ENCODE data around the gene SH3BP2. TPM values are rescaled to one million over a fixed set of nuclear protein-coding genes. Genes with fewer than 3 reads are reported as not detected.
A peak's percentile ranks its signal among the peaks of the same experiment; 100 is the strongest.

Gene SH3BP2
- polyA plus RNA-seq, 1 donor (not counting 4 experiments of a cell fraction or from before 2014, with no cell fraction given), result 11.2 TPM

DNA sequence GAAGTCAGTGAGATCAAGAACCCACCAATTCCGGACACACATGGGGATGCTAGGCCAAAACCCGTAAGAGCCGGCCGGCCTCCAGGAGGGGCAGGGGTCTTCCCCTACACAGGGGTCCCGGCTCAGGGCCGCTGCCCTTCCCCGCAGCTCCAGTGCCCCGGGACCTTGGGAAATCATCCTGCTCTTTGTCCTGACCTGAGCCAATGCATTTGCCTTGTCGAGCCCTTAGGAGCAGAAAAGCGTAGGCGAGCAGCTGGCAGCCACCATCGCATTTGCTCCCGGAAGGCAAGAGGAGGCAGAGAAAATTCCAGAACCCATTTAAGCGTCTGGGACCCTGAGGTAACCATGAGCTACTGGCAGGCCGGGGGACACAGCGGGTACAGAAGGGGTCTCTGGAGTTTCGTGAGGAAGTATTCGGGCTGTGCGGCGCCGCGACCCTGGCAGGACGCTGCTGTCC is 29.3 kb upstream of the SH3BP2 start:
- Histone ChIP-seq H3K4me1 (ENCODE audit: control insufficient read depth, extremely low read depth, insufficient read depth, low read length) (peaks cover 4% of the 10 kb centered on the region), H3K4me3 (ENCODE audit: control insufficient read depth in 2 of 3, extremely low read depth in 1 of 3, insufficient read depth in 2 of 3, low read depth in 1 of 3, low read length in 3 of 3) (peak overlapping the region; percentile 26 to 59 (median 57)), H3K9me1 (ENCODE audit: control insufficient read depth, extremely low read depth, insufficient read depth, low read length) (no peaks in the 10 kb centered on the region), H3K27me3 (ENCODE audit: control insufficient read depth, extremely low read depth, insufficient read depth, low read length) (no peaks in the 10 kb centered on the region), H3K27ac (ENCODE audit: control insufficient read depth, insufficient read depth, low read length) (no peak overlapping the region), H3K36me3 (ENCODE audit: control insufficient read depth in 2 of 2, extremely low read depth in 1 of 2, insufficient read depth in 2 of 2, low read length in 2 of 2) (no peaks in the 10 kb centered on the region), H4K20me1 (ENCODE audit: control insufficient read depth, extremely low read depth, insufficient read depth, low read length) (no peaks in the 10 kb centered on the region), H3K79me2 (ENCODE audit: control insufficient read depth, insufficient read depth, low read length) (no peaks in the 10 kb centered on the region), H3K9ac (ENCODE audit: control insufficient read depth, extremely low read depth, insufficient read depth, low read length) (peak overlapping the region; percentile 58), H3K9me3 (ENCODE audit: control insufficient read depth, low read depth, low read length) (no peaks in the 10 kb centered on the region), H3K4me2 (ENCODE audit: control insufficient read depth, extremely low read depth, insufficient read depth, low read depth, low read length) (peak overlapping the region; percentile 86), H2AFZ (ENCODE audit: control insufficient read depth, low read length) (peak overlapping the region; percentile 84)
- no peak for FAIRE-seq
- no peak for TF ChIP-seq EZH2 (IDR thresholded peaks at IDR 0.05; ENCODE audit: low read length)
- no peak for TF ChIP-seq CTCF (optimal IDR thresholded peaks at IDR 0.05 in 1 of 3, IDR thresholded peaks at IDR 0.05 in 1 of 3, conservative IDR thresholded peaks at IDR 0.05 in 1 of 3; ENCODE audit: extremely low read depth in 1 of 3, insufficient read depth in 2 of 3, low read length in 3 of 3)
- dilution Hi-C loops (cut with MboI; ENCODE audit: extremely low pct_ligation_motif_present, low sequenced_read_pairs), result no loop called here
- no peak for DNase-seq (ENCODE audit: low read depth, low spot score)

DNA sequence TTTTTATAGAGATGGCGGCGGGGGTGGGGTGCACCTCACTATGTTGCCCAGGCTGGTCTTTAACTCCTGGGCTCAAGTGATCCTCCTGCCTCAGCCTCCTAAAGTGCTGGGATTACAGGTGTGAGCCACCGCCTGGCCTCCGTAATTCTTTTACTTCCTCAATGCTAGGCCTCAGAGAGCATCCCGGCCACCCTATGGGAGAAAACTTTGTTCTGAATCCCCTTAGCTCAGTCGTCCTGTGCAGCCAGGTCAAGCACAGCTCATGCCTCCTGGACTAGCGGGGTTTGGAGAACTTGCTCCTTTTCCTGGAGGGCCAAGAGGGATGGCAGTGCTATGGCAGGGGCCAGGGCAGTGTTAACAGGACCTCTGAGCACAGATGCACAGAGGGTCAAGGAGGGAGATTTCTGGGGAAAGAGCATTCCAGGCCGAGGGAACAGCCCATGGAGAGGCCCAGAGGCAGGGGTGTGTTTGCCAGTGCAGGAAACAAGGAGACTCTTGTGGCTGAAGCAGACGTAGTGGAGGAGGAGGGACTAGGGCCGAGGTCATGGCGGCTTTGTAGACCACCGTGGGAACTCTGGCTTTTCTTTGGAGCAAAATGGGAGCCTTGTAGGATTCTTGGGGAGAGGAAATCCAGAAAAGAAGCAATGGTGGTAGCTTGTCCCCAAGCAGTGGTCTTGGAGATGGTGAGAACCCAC is 26.9 kb upstream of the SH3BP2 start:
- no peak for FAIRE-seq
- dilution Hi-C loops (cut with MboI; ENCODE audit: extremely low pct_ligation_motif_present, low sequenced_read_pairs), result no loop called here
- Histone ChIP-seq H2AFZ (ENCODE audit: control insufficient read depth, low read length) (no peak overlapping the region), H3K9me3 (ENCODE audit: control insufficient read depth, low read depth, low read length) (no peaks in the 10 kb centered on the region), H3K9ac (ENCODE audit: control insufficient read depth, extremely low read depth, insufficient read depth, low read length) (no peak overlapping the region), H3K4me3 (ENCODE audit: control insufficient read depth in 2 of 3, extremely low read depth in 1 of 3, insufficient read depth in 2 of 3, low read depth in 1 of 3, low read length in 3 of 3) (no peak overlapping the region), H3K36me3 (ENCODE audit: control insufficient read depth in 2 of 2, extremely low read depth in 1 of 2, insufficient read depth in 2 of 2, low read length in 2 of 2) (no peaks in the 10 kb centered on the region), H3K27ac (ENCODE audit: control insufficient read depth, insufficient read depth, low read length) (no peak overlapping the region), H3K4me2 (ENCODE audit: control insufficient read depth, extremely low read depth, insufficient read depth, low read depth, low read length) (no peak overlapping the region), H3K9me1 (ENCODE audit: control insufficient read depth, extremely low read depth, insufficient read depth, low read length) (no peaks in the 10 kb centered on the region), H3K4me1 (ENCODE audit: control insufficient read depth, extremely low read depth, insufficient read depth, low read length) (peaks cover 4% of the 10 kb centered on the region), H3K79me2 (ENCODE audit: control insufficient read depth, insufficient read depth, low read length) (no peaks in the 10 kb centered on the region), H3K27me3 (ENCODE audit: control insufficient read depth, extremely low read depth, insufficient read depth, low read length) (no peaks in the 10 kb centered on the region), H4K20me1 (ENCODE audit: control insufficient read depth, extremely low read depth, insufficient read depth, low read length) (no peaks in the 10 kb centered on the region)
- TF ChIP-seq EZH2 (IDR thresholded peaks at IDR 0.05; ENCODE audit: low read length), result no peak
- no peak for TF ChIP-seq CTCF (optimal IDR thresholded peaks at IDR 0.05 in 1 of 3, IDR thresholded peaks at IDR 0.05 in 1 of 3, conservative IDR thresholded peaks at IDR 0.05 in 1 of 3; ENCODE audit: extremely low read depth in 1 of 3, insufficient read depth in 2 of 3, low read length in 3 of 3)
- DNase-seq (ENCODE audit: low read depth, low spot score), result no peak

Measured in keratinocyte (primary cell).